H9 (cell line): ENCODE measurements around the gene CCDC88C. TPM values are rescaled to one million over a fixed set of nuclear protein-coding genes. Genes with fewer than 3 reads are reported as not detected.

Experiments used
- DNase-seq: peaks from one replicate; pipeline ENCODE4 v3.0.0-alpha.2; 2017
- H2AFZ ChIP-seq: one replicate; pipeline ENCODE4 v1.6.1; 2013; ENCODE audit warnings: mild to moderate bottlenecking, low read length, control low read depth, moderate library complexity
- H2AK5ac ChIP-seq: 2 replicates; pipeline ENCODE4 v1.6.1; 2013; ENCODE audit warnings: low read length, control low read depth, mixed read lengths; ENCODE audit not compliant: insufficient read length
- H2BK120ac ChIP-seq: one replicate; pipeline ENCODE4 v1.6.1; 2013; ENCODE audit warnings: low read depth, mild to moderate bottlenecking, low read length, control low read depth, inconsistent platforms; ENCODE audit not compliant: poor library complexity, severe bottlenecking
- H2BK12ac ChIP-seq: 2 replicates; pipeline ENCODE4 v1.6.1; 2013; ENCODE audit warnings: low read length, control low read depth, mixed read lengths, low read depth; ENCODE audit not compliant: insufficient read length
- H2BK15ac ChIP-seq: 2 replicates; pipeline ENCODE4 v1.6.1; 2013; ENCODE audit warnings: low read depth, low read length, control low read depth
- H2BK20ac ChIP-seq: one replicate; pipeline ENCODE4 v1.6.1; 2013; ENCODE audit warnings: low read depth, mild to moderate bottlenecking, low read length, control low read depth, inconsistent platforms; ENCODE audit not compliant: poor library complexity, severe bottlenecking
- H2BK5ac ChIP-seq: 2 replicates; pipeline ENCODE4 v1.6.1; 2013; ENCODE audit warnings: low read length, control low read depth, mixed read lengths; ENCODE audit not compliant: insufficient read length
- H3K14ac ChIP-seq: 2 replicates; pipeline ENCODE4 v1.6.1; 2013; ENCODE audit warnings: low read length, control low read depth; ENCODE audit not compliant: insufficient read depth
- H3K18ac ChIP-seq: 2 replicates; pipeline ENCODE4 v1.6.1; 2013; ENCODE audit warnings: low read depth, mild to moderate bottlenecking, mixed read lengths, low read length, control low read depth; ENCODE audit not compliant: insufficient read length
- H3K23ac ChIP-seq: 2 replicates; pipeline ENCODE4 v1.6.1; 2013; ENCODE audit warnings: low read length, control low read depth, mixed read lengths, low read depth; ENCODE audit not compliant: insufficient read length
- H3K23me2 ChIP-seq: 2 replicates; pipeline ENCODE4 v1.6.1; 2013; ENCODE audit warnings: low read depth, mild to moderate bottlenecking, mixed read lengths, low read length, control low read depth; ENCODE audit not compliant: insufficient read length, poor library complexity, severe bottlenecking
- H3K27ac ChIP-seq: 2 replicates; pipeline ENCODE4 v1.5.1; 2013; ENCODE audit warnings: low read length, control low read depth, mixed read lengths, low read depth; ENCODE audit not compliant: insufficient read length
- H3K27me3 ChIP-seq: 2 replicates; pipeline ENCODE4 v1.6.1; 2013; ENCODE audit warnings: low read length, control low read depth, inconsistent platforms; ENCODE audit not compliant: insufficient read depth
- H3K4ac ChIP-seq: 2 replicates; pipeline ENCODE4 v1.6.1; 2013; ENCODE audit warnings: low read depth, mild to moderate bottlenecking, control low read depth, inconsistent platforms, low read length, moderate library complexity
- H3K4me1 ChIP-seq: 2 replicates; pipeline ENCODE4 v1.6.1; 2013; ENCODE audit warnings: low read length, control low read depth, inconsistent platforms; ENCODE audit not compliant: insufficient read depth
- H3K4me2 ChIP-seq: 2 replicates; pipeline ENCODE4 v1.6.1; 2013; ENCODE audit warnings: low read length, control low read depth, mixed read lengths; ENCODE audit not compliant: insufficient read length, insufficient read depth
- H3K56ac ChIP-seq: 2 replicates; pipeline ENCODE4 v1.6.1; 2013; ENCODE audit warnings: low read depth, mild to moderate bottlenecking, mixed read lengths, low read length, control low read depth; ENCODE audit not compliant: insufficient read length
- H3K79me1 ChIP-seq: 2 replicates; pipeline ENCODE4 v1.6.1; 2013; ENCODE audit warnings: low read depth, mild to moderate bottlenecking, moderate library complexity, low read length, control low read depth, inconsistent platforms; ENCODE audit not compliant: insufficient read depth, poor library complexity, severe bottlenecking
- H3K79me2 ChIP-seq: 2 replicates; pipeline ENCODE4 v1.6.1; 2013; ENCODE audit warnings: low read length, control low read depth, inconsistent platforms; ENCODE audit not compliant: insufficient read depth
- H3K9ac ChIP-seq: 2 replicates; pipeline ENCODE4 v1.6.1; 2013; ENCODE audit warnings: low read length, control low read depth, mixed read lengths; ENCODE audit not compliant: insufficient read length; ENCODE audit errors: extremely low read depth
- H3K9me3 ChIP-seq: one replicate; pipeline ENCODE4 v1.6.1; 2013; ENCODE audit warnings: low read depth, low read length, inconsistent platforms; ENCODE audit not compliant: control insufficient read depth
- H3T11ph ChIP-seq: one replicate; pipeline ENCODE4 v1.6.1; 2013; ENCODE audit warnings: mild to moderate bottlenecking, low read length, control low read depth, inconsistent platforms
- H4K20me1 ChIP-seq: one replicate; pipeline ENCODE4 v1.6.1; 2013; ENCODE audit not compliant: control insufficient read depth, insufficient read length, insufficient read depth
- H4K5ac ChIP-seq: 2 replicates; pipeline ENCODE4 v1.6.1; 2013; ENCODE audit warnings: low read depth, mild to moderate bottlenecking, mixed read lengths, low read length, control low read depth; ENCODE audit not compliant: insufficient read length
- H4K8ac ChIP-seq: replicated peaks from 2 replicates; pipeline ENCODE4 v1.6.1; 2013; ENCODE audit warnings: low read length, control low read depth, mixed read lengths, low read depth; ENCODE audit not compliant: insufficient read length
- H4K91ac ChIP-seq: 2 replicates; pipeline ENCODE4 v1.6.1; 2013; ENCODE audit warnings: low read depth, mild to moderate bottlenecking, moderate library complexity, mixed read lengths, low read length, control low read depth; ENCODE audit not compliant: insufficient read length
- H3K27ac Mint-ChIP-seq, 3 experiments: 2 replicates in 2 of 3; 3 replicates in 1 of 3; pipeline ENCODE4 v1.8.0; 2020 to 2021; ENCODE audit warnings: mixed read lengths in 3 of 3, mild to moderate bottlenecking in 1 of 3, moderate library complexity in 1 of 3
- H3K27me3 Mint-ChIP-seq: 2 replicates; pipeline ENCODE4 v1.8.0; 2021; ENCODE audit warnings: low read depth, mild to moderate bottlenecking, moderate library complexity, mixed read lengths
- H3K36me3 Mint-ChIP-seq, 3 experiments: 2 replicates in 2 of 3; 3 replicates in 1 of 3; pipeline ENCODE4 v1.8.0; 2020 to 2021; ENCODE audit warnings: low read depth in 3 of 3, mixed read lengths in 3 of 3; ENCODE audit not compliant: insufficient read depth in 1 of 3
- H3K4me1 Mint-ChIP-seq, 2 experiments: 2 replicates each; pipeline ENCODE4 v1.8.0; 2020; ENCODE audit warnings: mixed read lengths in 2 of 2
- H3K4me3 Mint-ChIP-seq, 2 experiments: 2 replicates in 1 of 2; 3 replicates in 1 of 2; pipeline ENCODE4 v1.8.0; 2020 to 2021; ENCODE audit warnings: mild to moderate bottlenecking in 2 of 2, mixed read lengths in 2 of 2, moderate library complexity in 1 of 2
- H3K9me3 Mint-ChIP-seq, 2 experiments: 2 replicates in 1 of 2; 3 replicates in 1 of 2; pipeline ENCODE4 v1.8.0; 2020; ENCODE audit warnings: mild to moderate bottlenecking in 2 of 2, mixed read lengths in 2 of 2, moderate library complexity in 1 of 2
- WGBS: extraction: QIAGEN DNeasy Blood & Tissue Kit; methylation state at CpG from one replicate; pipeline ENCODE4 v1.1.7; 2013; ENCODE audit warnings: missing lambda C conversion rate, low lambda C conversion rate, mixed read lengths; ENCODE audit not compliant: insufficient read length; ENCODE audit errors: extremely low coverage; 5-methylcytosine and 5-hydroxymethylcytosine counted together
- total RNA-seq: library from RNA; stranded (reverse); gene quantifications from 2 replicates; pipeline ENCODE4 v1.2.1, GENCODE V29; 2021
- TF ChIP-seq, protein P1 (sequence below): fragments of 200-600 bp; sonication (generic); conservative IDR thresholded peaks from 3 replicates; pipeline ENCODE4 v1.8.0; 2021; ENCODE audit warnings: antibody characterized with exemption, mild to moderate bottlenecking

The CCDC88C gene
- total RNA-seq, 1 experiment from 2014 or later, result 52.4 TPM

- H3K9me3 ChIP-seq, result no peaks in the 10 kb centered on the region
- Mint-ChIP-seq H3K4me3 (no peak overlapping the region), H3K36me3 (peaks cover 0 to 42% (median 33%) of the 10 kb centered on the region in 3 experiments; a peak in 6 of 7 replicates), H3K27ac (peak overlapping the region in 2 of 3 experiments; percentile 26 to 74; a peak in 5 of 7 replicates), H3K9me3 (no peaks in the 10 kb centered on the region), H3K27me3 (no peaks in the 10 kb centered on the region), H3K4me1 (peaks cover 4 to 11% of the 10 kb centered on the region in 2 experiments)
- no peak overlapping the region for H2BK20ac ChIP-seq
- no peaks in the 10 kb centered on the region for H3K79me1 ChIP-seq
- no peak for DNase-seq
- H3K4me2 ChIP-seq, result no peak overlapping the region
- H4K8ac ChIP-seq, result no peak overlapping the region
- H3K4me1 ChIP-seq, result no peaks in the 10 kb centered on the region
- no peaks in the 10 kb centered on the region for H4K20me1 ChIP-seq
- H3K79me2 ChIP-seq, result no peaks in the 10 kb centered on the region
- no peak overlapping the region for H3K9ac ChIP-seq
- TF ChIP-seq, protein P1, sequence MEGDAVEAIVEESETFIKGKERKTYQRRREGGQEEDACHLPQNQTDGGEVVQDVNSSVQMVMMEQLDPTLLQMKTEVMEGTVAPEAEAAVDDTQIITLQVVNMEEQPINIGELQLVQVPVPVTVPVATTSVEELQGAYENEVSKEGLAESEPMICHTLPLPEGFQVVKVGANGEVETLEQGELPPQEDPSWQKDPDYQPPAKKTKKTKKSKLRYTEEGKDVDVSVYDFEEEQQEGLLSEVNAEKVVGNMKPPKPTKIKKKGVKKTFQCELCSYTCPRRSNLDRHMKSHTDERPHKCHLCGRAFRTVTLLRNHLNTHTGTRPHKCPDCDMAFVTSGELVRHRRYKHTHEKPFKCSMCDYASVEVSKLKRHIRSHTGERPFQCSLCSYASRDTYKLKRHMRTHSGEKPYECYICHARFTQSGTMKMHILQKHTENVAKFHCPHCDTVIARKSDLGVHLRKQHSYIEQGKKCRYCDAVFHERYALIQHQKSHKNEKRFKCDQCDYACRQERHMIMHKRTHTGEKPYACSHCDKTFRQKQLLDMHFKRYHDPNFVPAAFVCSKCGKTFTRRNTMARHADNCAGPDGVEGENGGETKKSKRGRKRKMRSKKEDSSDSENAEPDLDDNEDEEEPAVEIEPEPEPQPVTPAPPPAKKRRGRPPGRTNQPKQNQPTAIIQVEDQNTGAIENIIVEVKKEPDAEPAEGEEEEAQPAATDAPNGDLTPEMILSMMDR, result no peak
- no peak overlapping the region for H2BK120ac ChIP-seq
- H3T11ph ChIP-seq, result no peak overlapping the region
- no peaks in the 10 kb centered on the region for H3K27me3 ChIP-seq
- H3K4ac ChIP-seq, result no peak overlapping the region
- peaks cover 2% of the 10 kb centered on the region for H3K23me2 ChIP-seq
- H4K91ac ChIP-seq, result no peak overlapping the region
- no peak overlapping the region for H3K18ac ChIP-seq
- no peak overlapping the region for H2AFZ ChIP-seq
- H2BK5ac ChIP-seq, result no peak overlapping the region
- no peak overlapping the region for H2AK5ac ChIP-seq
- H2BK12ac ChIP-seq, result no peak overlapping the region
- no peak overlapping the region for H3K27ac ChIP-seq
- no peak overlapping the region for H2BK15ac ChIP-seq
- H3K23ac ChIP-seq, result no peak overlapping the region
- H4K5ac ChIP-seq, result no peak overlapping the region
- WGBS, result no CpG with 5 or more reads among the region's 19 CpGs
- no peak overlapping the region for H3K56ac ChIP-seq
- no peak overlapping the region for H3K14ac ChIP-seq
These were observed 82.2 kb downstream of the CCDC88C start for GRCh38 chr14:91335191-91336092.
